NOMO-1 treated with DMSO at 0.1 percent for 48 hours (cell line): Measurements from ENCODE around the gene CLHC1.
"Not testable (repeated sequence)": the region's sequence is repeated elsewhere in the genome, so short reads cannot be mapped to it uniquely, and the experiment has no call there.

ENCODE experiments used
- DNase-seq: peaks from one replicate; lab custom pipeline; 2025; ENCODE audit not compliant: unreplicated experiment; lab: John Stamatoyannopoulos, UW

CLHC1 gene

DNA sequence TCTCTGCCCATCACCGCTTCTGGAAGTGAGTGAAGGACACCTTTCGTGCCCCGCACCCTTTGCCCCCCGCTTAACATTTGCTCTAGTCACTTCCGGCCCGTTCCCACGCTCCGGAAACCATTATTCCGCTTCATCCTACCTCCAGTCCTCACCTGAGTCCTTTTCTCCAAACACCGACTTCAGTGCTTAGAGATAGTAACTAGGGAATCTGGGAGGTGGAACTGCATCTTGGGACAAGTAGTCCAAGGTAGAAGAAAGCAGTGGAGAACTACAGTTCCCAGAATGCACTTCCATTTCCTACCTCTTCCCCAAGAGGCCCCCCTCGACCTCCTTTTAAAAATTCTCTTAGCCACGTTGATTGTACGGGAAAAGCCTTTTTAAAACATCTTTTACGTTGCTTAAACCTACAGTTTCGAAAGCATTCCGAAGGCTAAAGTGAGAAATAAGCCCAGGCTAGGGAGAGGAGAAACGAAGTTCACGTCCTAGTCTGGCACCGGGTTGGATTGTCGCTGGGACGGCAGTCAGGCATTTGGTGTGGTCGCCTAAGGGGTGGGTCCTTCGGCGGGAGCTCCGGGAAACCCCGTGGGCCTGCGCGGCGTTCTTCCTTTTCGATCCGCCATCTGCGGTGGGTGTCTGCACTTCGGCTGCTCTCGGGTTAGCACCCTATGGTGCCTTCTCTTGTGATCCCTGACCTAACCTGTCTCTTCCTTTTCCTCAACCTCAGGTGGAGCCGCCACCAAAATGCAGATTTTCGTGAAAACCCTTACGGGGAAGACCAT, at the start of gene CLHC1, which contains the start of gene RPS27A:
TSS of gene CLHC1 (minus strand) at position 210 of the 779 bp plus-strand sequence. CDS start 9,882 bp downstream, outside the sequence.
TSS of gene RPS27A (plus strand) at position 605 of the 779 bp plus-strand sequence. CDS start at position 742, 137 bp downstream.
- peak; percentile 91 for DNase-seq

DNA sequence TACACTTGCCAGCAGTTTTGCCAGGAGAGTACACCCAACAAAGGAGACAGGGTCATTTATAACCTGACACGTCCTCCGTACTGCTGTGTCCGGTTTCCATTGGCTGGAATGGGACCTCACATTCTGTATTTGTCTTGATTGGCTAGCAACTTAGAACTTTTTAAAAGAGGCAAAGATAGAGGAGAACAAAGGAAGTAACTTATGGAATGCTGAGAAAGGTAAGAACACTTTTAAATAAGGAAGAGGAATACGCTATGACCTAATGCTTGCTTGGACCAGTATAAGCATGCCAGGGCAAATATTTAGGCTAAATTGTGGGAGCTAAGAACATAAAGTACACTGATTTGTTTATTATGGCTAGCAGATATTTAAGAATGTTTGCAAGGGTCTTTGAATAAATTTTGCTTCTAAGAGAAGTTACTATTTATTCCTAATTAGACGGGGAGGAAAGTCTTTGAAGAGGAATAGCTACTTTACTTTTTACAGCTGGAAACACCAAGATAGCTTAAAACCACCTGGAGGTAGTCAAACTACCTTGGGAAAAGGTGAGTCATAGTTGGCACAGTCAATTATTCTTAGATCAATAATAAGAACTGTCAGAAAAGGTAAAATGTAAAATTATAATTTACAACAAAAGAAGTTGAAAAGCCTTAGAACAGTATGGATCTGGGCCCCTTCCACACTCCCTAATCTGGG, 48.9 kb upstream of the CLHC1 start:
- DNase-seq = not testable (repeated sequence)

DNA sequence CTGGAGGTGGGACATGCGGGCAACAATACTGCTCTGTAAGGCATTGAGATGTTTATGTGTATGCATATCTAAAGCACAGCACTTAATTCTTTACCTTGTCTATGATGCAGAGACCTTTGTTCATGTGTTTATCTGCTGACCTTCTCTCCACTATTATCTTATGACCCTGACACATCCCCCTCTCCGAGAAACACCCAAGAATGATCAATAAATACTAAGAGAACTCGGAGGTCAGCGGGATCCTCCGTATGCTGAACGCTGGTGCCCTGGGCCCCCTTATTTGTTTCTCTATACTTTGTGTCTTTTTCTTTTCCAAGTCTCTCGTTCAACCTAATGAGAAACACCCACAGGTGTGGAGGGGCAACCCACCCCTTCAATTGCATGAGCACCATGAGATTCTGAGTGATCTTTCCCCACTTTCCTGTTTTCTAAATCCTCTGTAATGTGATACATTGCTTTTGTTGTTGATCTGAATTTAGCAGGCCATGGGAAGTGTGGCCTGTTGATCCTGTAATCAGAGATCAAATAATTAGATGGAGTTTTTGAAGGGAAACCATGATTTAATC, 47.8 kb upstream of the CLHC1 start:
- DNase-seq = not testable (repeated sequence)

DNA sequence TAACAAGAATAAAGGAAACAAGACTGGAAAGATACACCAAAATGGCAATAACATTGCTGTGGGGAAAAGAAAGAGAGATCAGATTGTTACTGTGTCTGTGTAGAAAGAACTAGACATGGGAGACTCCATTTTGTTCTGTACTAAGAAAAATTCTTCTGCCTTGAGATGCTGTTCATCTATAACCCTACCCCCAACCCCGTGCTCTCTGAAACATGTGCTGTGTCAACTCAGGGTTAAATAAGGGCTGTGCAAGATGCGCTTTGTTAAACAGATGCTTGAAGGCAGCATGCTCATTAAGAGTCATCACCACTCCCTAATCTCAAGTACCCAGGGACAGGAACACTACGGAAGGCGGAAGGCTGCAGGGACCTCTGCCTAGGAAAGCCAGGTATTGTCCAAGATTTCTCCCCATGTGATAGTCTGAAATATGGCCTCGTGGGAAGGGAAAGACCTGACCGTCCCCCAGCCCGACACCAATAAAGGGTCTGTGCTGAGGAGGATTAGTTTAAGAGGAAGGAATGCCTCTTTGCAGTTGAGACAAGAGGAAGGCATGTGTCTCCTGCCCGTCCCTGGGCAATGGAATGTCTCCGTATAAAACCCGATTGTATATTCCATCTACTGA, 47.2 kb upstream of the CLHC1 start:
- DNase-seq = not testable (repeated sequence)

DNA sequence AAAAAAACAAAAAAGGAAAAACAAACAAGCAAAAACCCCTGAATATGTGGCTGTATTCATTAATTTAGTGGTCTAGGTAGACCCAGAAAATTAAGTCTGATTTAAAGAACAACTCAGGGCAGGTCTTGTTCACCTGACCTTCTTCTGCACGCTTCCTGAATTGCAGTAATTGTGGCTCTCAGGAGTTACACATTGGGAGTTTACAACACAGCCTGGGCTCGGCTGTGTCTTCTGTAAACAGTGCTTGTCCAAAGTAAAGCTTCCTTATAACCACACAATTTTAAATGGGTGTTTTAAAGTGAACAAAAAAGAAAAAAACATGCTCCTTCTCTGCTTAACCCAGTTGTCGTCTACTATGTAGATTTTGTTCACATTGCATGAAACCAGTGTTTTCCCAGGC, 45.2 kb upstream of the CLHC1 start:
- no peak for DNase-seq

DNA sequence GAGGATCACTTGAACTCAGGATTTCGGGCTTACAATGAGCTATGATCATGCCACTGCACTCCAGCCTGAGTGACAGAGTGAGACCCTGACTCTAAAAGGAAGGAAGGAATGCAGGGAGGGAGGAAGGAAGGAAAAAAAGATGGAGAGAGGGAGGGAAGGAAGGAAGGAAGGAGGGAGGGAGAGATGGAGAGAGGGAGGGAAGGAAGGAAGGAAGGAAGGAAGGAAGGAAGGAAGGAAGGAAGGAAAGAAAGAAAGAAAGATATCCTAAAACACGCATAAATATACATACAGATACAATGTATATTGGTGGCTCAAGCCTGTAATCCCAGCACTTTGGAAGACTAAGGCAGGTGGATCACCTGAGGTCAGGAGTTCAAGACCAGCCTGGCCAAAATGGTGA, 42.3 kb upstream of the CLHC1 start:
- not testable (repeated sequence) for DNase-seq

DNA sequence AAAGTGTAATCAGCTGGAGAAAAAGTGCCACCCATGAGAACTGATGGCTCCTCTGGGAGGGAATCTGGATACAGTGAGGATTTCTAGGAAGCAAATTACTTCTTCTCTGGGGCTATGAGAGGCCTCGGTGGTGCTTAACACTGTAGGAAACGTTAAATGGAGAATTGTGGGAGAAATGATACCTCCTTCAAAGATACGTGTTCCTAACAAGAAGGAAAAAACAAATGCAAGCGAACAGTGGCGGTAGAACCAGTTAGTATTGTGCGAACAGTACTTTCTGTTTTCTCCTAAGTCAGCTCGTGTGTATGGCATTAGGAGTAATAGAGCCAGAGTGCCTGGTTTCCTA, 37.5 kb upstream of the CLHC1 start:
- DNase-seq = no peak

DNA sequence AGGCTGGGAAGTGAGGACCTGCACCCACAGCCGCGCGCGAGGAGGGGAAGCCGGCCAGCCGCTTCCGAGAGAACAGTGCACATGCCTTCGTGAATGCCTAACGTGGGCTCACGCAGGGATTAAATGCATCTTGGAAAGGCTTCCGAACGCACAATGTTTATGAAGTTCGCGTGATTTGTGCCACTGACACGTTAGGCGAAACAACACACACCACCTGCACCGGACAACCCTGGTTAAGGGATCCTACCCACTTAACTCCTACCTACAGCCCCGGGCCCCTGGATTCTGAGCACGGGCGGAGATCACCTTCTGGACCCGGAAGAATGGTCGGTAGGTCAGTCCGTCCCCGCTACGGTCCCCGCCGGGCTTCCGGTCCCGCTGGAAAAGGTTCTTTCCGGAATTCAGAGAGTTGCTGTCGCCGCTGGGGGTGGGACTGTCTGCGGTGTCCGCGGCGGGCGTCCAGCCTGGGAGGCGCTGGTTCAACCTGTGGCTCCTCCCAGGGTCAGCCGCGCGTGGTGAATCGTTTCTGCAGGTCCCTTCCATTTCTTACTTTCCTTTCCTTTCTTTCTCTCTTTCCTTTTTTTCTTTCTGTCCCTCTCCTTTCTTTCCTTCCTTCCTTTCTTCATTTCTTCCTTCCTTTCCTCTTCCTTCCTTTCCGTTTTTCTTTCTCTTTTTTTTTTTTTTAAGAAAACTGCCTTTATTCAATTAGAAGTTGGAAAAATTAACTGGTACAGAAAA, 37.0 kb upstream of the CLHC1 start, which contains the start of gene MTIF2:
TSS of gene MTIF2 (minus strand) at position 325 of the 738 bp plus-strand sequence. CDS start 5,373 bp downstream, outside the sequence.
- DNase-seq = peak; percentile 92

DNA sequence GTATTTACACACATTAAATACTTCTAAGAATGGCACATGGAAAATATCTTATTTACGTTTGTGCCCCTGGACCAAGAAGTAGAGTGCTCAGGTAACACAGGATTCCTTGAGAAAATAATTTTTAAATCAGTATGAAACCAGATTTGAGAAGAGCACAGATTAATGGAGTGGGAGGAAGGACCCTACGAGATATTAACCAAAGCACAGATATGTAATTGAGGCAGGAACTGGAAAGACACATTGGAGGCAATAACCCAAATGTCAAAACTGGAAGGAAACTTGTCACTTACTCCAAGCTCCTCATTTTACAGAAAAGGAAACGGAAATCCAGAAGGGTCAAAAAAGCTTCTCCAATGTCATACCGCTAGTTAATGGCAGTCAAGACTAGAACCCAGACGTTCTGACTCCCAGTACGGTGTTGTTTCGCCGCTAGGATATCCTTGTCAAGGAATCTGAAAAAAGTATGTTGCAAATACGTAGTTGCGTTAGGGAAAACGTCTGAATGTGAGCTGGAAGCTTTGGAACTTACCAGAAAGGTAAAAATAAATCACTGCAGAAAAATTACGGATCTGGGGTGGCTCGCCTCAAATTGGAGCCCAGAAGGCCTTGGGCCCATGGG, 36.3 kb upstream of the CLHC1 start:
- DNase-seq = no peak

DNA sequence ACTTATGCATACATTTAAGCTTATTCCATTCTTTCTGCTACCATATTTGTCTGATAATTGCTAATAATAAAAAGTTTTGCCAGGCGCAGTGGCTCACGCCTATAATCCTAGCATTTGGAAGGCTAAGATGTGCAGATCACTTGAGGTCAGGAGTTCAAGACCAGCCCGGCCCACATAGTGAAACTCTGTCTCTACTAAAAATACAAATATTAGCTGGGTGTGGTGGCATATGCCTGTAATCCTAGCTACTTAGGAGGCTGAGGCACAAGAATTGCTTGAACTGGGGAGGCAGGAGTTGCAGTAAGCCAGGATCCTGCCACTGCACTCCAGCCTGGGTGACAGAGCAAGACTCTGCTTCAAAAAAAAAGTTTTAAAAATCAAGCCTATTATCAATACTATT, 27.5 kb upstream of the CLHC1 start:
- DNase-seq = not testable (repeated sequence)

DNA sequence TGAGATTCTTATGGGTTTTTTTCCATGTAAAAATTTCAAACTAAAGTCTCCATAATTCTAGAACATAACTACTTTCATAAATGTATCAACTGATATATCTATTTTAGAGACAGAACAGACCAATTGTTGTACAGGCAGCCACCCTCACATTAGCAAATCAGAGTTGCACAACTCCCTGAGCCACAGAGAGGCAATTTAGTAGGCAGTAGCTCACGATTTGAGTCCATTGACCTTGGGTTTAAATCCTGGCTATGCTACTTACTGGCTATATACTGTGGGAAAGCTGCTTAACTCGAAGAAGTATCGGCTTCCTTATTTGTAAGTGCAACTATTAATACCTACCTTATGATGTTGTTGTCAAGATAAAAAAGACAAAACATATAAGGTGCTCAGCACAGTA, 20.7 kb upstream of the CLHC1 start:
- peak; percentile 6 for DNase-seq

DNA sequence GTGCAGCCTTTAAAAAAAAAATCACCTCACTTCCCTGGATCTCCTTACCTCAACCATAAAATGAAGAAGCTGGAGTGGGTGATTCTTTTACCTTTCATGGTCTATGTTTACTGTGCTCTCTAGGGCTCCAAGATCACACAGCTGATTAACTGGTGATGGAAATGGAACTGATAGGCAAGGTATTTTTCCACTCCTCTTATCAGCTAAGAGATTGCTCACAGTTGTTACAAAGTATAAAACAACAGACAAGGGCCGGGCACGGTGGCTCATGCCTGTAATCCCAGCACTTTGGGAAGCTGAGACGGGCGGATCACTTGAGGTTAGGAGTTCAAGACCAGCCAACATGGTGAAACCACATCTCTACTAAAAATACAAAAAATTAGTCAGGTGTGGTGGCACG, 14.9 kb upstream of the CLHC1 start:
- no peak for DNase-seq

DNA sequence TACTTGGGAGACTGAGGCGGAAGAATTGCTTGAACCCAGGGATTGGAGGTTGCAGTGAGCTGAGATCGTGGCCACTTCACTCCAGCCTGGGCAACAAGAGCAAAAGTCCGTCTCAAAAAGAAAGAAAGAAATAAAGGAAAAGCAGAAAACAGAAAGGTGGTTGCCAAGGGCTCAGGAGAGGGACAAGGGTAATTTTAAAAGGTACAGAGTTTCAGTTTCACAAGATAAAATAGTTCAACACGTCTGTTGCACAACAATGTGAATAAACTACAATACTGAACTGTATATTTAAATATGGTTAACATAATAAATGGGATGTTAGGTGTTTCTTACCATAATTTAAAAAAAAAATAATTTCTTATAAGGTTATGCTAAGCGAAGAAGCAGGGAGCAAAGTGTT, 13.3 kb upstream of the CLHC1 start:
- no peak for DNase-seq

DNA sequence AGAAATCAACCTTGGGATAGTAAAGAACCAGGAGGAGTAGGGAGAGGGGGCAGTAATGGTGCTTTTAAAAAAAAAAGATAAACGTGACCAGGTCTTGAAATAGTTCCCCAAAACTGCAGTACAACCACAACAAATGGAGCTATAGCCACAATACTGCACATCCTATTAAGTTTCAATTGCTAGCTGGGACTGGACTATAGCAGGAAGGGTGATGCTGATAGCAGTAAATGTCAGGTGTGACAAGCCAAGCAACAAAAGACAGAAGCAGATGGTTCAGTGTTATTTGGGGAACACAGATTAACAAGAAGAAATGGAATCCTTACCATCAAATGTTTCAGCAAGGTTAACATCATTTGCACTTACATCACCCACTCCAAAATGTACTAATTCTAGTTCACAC, 10.5 kb upstream of the CLHC1 start:
- no peak for DNase-seq

DNA sequence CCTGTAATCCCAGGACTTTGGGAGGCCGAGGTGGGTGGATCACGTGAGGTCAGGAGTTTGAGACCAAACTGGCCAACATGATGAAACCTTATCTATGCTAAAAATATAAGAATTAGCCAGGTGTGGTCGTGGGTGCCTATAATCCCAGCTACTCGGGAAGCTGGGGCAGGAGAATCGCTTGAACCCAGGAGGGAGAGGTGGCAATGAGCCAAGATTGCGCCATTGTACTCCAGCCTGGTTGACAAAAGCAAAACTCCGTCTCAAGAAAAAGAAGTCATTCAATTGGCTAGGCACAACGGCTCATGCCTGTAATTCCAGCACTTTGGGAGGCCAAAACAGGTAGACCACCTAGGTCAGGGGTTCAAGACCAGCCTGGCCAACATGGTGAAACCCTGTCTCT, 9.5 kb upstream of the CLHC1 start:
- DNase-seq = not testable (repeated sequence)

DNA sequence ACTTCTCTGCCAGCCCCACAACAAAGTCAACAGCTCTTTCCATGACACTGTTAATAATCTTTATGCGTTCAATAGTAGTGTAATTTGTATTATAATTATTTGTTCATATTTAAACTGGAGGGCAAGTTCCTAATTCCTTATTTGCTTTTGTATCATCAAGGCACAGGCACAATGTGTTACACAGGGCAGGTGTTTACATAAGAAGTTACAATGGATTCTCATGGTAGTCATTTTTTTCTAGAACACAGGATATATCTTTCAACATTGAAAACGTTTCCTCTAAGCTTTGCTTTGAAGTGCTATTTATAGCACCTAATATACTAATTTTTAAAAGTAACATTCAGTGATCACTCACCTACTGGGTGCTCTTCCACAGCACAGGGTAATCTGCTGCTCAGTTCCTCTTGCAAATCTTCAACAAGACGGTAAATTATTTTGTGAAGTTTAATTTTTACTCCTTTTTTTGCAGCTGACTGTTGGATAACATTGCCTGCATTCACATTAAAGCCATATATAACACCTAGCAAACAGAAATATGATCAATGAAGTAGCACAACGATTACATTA, 7.6 kb upstream of the CLHC1 start:
- no peak for DNase-seq

DNA sequence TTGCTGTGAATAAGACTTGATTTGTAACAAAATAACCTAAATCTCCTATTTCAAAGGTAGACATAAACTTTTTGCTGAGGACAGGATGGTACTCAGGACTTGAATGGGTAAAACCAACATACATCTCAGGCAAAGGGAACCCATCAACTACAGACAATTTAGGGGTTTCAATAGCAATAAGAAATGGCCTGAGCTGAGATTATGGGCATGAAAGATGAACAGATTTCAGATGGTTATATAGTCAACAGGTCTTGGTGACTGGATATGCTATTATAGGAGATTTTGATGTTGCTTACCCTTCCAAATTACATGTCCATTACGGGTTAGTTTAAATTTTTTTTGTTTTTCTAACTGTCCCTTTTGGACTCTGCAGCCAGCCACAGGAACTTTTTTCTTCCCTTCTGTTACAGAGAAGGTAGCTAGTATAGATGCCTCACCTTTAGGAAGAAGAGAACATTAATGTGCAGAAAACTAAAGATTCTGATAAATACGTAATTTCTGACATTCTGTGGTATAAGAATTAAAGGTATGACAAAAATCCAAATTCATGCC, 5.0 kb upstream of the CLHC1 start:
- DNase-seq = no peak

DNA sequence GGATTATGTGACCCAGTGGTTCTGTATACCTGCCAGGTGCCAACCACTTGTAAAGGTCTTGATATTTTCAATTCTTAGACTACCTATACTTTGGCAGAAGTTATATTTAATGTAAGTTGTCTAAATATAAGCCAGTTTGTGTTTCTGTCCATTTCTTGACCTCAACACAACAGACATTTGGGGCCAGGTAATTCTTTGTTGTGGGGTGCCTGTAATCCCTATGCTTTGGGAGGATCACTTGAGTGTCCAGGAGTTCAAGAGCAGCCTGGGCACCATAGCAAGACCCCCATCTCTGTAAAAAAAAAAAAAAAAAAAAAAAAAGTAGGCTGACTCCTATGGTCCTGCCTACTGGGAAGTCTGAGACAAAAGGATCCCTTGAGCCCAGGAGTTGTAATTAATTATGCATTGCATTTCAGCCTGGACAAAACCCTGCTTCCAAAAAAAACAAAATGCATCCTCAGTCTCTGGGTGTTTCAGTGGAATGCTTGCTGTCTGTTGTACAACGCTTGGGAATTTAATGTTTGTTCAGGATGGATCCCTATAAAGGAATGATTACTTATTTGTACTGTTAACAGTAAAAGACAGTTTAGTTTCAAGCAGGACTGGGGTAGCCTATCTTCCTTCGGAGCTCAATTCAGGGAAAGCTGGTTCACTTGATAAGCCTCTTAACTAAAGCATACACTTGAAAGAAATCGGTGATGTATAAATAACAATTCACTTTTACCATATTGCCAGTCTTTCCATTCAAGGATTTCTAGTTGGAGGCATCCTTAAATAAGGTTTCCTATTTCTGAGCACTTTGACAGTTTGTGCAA, 3.8 kb upstream of the CLHC1 start:
- no peak for DNase-seq

DNA sequence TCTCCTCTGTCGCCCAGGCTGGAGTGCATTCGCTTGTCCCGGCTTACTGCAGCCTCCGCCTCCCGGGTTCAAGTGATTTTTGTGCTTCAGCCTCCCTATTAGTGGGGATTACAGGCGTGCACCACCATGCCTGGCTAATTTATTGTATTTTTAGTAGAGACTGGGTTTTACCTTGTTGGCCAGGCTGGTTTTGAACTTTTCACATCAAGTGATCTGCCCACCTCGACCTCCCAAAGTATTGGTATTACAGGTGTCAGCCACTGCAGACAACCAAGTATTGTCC, 1.5 kb upstream of the CLHC1 start:
- no peak for DNase-seq
